TTC549 (cell line): ENCODE measurements around the gene ATP6V1F.

Experiments
- FAIRE-seq: peaks from 2 replicates; lab custom pipeline; 2012; peaks lifted over from hg19 to GRCh38; lab: Jason Lieb, UNC

Gene ATP6V1F, protein sequence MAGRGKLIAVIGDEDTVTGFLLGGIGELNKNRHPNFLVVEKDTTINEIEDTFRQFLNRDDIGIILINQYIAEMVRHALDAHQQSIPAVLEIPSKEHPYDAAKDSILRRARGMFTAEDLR

DNA sequence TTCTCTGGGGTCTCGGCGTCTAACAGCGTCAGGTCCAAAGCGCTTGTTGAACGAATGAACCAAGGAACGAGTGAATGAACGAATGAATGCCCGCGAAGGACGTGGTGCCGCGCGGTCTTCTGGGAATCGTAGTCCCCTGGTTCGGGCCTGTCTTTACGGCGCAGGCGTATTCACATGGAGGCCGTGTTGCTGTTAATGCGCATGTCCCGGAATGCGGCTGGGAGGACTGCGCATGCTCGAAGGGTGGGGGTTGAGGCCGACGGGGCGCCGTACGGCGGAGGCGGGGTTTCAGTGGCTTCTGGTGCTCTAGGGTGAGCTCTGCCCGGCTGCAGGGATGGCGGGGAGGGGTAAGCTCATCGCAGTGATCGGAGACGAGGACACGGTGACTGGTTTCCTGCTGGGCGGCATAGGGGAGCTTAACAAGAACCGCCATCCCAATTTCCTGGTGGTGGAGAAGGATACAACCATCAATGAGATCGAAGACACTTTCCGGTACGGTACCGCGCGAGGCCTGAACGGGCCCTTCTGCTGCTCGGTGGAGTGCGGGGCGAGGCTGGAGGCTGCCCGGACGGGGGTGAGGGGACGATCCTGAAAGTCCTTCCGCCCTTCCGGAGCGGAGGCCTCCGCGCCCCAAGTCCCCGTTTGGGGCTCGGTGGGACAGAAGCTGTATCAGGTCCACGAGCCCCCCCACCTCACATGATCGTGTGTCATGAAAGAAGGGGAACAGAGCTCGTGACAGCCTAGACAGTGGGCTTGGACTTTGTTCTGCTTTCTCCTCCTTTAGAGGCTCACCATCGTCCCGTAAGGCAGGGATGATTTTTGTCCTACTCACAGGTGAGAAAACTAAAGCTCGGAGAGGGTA lies at the start of gene ATP6V1F:
Gene ATP6V1F (plus strand): TSS at position 286 of the 862 bp plus-strand sequence. CDS start 49 bp downstream, at position 335.
- peak; percentile 79 for FAIRE-seq

DNA sequence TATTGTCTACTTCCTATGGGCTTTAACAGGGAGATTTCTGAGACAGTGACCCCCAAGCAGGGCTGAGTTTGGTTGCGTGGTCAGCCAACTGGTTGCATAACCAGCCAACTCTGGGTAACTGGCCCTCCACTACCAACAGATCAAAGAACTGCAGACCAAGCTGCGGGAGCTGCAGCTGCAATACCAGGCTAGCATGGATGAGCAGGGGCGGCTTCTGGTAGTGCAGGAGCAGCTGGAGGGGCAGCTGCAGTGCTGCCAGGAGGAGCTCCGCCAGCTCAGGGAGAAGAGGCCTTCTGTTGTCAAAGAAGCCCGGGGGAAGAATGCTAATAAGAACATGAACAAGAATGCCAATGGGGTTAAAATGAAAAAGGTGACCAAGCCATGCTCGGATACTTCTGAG lies 48.2 kb upstream of the ATP6V1F start:
- FAIRE-seq, result no peak

DNA sequence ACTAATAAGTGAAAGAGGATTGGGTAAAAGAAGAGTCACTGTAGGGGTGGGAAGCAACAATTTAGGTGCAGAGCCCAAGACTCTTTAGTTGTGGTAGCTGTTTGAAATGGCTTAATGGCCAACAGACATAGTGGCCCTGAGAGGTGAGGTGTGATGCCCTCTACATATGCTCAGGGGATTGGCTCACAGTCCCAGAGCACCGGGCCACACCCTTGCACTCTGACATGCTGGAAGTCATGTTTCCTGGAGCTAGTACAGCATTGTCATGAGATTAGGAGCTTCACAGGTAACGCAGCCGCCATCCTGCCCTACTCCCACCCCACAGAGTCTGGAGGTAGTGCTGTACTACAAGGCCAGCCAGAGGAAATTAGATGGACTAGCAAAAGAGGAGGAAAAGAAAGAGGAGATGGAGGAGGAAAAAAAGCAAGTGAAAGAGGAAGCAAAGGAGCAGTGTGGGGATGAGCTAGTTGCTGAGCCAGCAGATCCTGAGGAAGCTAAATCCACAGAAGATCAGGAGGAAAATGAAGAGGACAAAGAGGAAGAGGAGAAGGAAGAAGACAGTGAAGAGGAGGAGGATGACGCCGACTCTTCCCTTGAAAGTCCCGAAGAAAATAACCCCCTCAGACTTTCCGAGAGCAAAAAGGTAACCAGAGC lies 47.2 kb upstream of the ATP6V1F start:
- no peak for FAIRE-seq

DNA sequence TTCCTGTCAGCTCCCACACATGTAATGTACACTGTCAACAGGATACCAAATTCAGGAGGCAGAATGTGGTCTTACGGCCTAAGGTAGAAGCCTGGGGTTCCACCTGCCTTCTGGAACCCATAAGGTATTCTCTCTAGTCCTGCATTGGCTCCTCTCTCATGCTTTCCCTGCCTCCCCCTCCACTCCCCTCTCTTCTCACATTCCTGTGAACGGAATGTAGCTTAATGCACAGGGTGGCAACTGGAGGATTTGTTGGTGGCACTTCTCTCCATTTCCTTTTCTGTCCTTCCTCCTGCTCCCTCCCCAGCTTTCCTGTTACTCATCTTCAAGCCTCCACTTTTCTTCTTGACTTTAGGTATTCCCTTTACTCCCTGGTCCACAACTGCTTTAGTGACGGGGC lies 44.0 kb upstream of the ATP6V1F start:
- FAIRE-seq, result no peak

DNA sequence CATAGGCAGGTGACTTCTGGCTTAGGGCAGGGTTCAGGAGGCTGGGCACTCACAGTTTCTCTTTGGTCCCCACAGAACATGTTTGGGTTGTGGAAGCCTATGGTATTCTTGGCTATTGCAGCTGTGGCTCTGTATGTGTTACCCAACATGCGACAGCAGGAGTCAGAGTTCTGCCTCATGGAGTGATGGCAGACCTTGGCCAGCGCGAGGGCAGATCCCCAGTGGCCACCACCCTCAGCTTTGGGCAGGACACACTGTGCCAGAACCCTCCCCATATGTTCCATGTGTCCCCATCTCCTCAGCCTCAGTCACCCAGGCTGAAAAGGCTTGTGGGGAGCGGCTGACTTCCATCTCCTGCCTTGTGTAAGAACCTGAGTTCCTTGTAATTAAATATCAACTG lies 40.9 kb upstream of the ATP6V1F start:
- FAIRE-seq, result no peak

DNA sequence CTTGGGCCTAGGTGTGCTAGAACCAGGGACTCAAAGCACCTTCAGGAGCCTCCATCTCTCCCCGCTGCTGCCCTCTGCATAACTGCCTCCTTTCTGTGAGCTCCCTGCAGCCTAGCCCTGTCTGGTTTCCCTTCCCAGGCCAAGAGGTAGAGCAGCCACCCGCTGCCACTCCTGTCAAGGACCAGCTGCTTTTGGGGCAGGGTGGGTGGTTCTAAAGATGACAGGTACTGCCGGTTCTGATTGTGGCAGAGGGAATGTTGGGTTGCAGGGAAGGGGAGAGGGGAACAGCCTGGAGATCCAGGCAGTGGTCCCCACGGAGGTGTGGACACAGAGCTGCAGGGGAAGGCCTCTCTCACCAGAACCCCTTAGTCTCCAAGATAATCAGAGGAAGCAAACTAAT lies 36.1 kb upstream of the ATP6V1F start:
- no peak for FAIRE-seq

DNA sequence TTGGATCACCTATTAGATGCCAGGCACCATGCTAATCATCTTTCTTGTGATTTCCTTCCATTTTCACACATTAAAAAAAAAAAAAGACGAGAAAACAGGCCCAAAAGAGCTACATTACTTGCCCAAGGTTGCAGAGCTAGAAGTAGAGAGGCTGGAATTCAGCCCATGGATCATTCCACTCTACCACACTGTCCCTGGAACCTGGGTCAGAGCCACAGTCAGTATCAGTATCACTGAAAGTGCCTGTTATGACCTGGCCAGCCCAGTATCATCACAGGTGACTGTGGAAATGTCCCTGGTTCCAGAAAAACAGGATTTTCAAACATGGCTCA lies 35.8 kb upstream of the ATP6V1F start:
- no peak for FAIRE-seq

DNA sequence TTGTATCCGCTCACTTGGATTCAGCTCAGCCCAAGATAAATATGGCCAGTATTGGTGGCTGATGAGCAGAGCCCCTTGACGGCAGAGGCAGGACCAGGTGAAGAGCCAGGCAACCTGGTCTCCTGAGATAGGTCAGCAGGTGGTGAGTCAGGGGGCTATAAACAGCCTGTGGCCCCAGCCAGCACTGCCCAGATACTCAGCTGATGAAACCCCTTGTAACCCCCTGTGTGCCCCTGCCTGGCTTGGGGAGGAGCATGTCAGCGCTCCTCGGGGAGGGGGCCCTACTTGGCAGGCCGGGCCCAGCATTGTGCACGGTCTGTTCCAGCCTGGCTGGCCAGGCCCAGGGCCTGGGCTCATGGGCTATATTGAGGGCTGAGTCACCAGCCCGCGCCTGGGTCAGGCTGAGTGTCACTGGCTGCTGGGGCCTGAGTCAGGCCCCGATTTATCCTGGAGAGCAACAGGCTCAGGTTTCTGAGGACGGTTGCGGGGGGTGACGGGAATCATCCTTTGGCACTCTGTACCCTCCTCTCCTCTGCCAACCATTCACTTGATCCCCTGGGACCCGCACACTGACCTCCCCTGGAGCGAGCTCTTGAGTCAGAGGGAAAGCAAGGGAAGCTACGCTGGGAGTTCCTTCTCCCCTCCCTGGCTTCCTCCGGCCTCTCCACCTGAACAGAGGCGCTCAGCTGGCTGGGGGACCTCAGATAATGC lies 35.3 kb upstream of the ATP6V1F start:
- no peak for FAIRE-seq

DNA sequence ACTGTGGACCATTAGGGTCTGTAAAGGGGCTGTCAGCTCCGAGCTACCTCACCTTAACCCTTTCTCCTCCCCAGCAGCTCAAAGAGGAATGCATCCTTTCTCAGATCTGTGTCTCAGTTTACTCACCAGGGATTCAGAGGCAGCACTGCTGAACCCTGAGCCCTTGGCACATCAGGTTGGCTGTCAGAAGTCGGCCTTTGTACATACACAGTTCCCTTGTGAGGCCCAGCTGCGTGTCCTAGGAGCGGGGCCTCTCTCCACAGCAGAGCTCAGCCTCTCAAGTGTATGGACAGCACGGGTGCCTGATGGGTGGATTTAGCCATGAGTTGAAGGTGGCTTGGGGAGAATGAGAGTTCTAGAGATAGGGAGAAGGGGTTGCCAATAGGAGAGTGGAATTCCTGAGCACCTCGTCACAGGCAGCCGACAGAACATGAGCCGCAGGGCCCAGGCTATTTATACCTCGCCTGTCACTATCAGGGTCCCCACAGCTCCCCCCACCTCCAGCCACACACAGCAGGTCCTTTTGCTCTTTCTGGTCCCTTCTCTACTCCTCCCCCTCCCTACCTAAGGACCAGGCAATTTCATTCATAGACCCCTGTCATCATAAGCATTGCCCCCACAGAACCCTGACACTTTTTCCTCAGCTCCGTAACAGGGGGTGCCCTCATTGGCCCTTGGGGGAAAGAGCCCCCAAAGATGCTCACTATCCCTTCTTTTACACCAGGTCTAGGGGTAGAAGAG lies 34.5 kb upstream of the ATP6V1F start:
- FAIRE-seq, result no peak

DNA sequence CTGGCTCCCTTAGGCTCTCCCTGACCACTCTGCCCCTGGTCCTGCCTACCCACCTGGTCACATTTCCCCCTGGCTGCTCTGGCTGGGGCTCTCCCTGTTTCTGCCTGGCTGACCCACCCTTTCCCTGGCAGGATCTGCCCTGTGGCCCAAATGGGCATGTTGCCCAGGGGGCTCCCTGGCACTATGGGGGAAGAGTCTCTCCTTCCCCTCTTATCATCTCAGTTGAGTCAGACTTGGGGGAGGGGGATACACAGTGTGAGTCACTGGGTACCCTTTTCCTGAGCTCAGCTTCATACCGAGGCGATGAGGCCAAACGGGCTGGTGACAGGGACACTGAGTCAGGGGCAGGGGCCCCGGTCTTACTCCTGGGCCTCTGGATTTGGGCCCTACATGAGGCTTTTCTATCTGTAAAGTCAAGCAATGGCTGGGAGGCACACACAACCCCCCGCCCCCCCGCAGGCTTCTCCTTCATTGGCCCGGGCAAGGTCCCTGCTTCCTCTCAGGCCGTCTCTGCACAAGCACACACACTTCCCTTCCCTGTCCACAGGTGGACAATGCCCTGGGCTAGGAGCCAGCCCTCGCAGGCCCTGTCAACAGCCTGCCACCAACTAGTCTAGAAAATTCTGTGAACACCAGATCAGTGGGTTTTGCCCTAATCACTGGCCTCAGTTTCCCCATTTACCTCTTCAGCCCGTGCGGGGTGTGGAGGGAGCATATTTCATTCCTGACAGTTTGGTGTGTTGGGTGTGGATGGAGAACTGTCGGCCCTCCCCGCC lies 33.1 kb upstream of the ATP6V1F start:
- no peak for FAIRE-seq

DNA sequence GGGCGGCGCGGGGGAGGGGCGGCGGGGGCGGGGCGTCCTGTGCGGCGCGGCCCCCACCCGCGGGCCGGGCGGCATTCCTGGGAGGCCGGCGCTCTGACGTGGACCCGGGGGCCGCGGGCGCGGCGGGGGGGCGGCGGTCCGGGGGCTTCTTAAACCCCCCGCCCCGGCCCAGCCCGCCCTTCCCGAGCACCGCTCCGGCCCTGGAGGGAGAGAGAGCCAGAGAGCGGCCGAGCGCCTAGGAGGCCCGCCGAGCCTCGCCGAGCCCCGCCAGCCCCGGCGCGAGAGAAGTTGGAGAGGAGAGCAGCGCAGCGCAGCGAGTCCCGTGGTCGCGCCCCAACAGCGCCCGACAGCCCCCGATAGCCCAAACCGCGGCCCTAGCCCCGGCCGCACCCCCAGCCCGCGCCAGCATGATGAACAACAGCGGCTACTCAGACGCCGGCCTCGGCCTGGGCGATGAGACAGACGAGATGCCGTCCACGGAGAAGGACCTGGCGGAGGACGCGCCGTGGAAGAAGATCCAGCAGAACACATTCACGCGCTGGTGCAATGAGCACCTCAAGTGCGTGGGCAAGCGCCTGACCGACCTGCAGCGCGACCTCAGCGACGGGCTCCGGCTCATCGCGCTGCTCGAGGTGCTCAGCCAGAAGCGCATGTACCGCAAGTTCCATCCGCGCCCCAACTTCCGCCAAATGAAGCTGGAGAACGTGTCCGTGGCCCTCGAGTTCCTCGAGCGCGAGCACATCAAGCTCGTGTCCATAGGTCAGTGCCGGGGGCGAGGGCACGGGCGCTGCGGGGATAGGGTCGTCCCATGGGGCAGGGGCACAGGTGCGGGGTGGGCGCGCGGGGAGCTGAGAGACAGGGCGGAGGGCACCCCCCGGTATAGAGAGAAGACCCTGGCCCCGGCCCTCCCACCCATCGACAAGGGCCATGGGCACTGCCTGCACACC lies 32.2 kb upstream of the ATP6V1F start, which contains the start of gene FLNC:
Gene FLNC (plus strand): TSS at position 176 of the 947 bp plus-strand sequence. CDS start 232 bp downstream, at position 408.
- FAIRE-seq, result no peak

DNA sequence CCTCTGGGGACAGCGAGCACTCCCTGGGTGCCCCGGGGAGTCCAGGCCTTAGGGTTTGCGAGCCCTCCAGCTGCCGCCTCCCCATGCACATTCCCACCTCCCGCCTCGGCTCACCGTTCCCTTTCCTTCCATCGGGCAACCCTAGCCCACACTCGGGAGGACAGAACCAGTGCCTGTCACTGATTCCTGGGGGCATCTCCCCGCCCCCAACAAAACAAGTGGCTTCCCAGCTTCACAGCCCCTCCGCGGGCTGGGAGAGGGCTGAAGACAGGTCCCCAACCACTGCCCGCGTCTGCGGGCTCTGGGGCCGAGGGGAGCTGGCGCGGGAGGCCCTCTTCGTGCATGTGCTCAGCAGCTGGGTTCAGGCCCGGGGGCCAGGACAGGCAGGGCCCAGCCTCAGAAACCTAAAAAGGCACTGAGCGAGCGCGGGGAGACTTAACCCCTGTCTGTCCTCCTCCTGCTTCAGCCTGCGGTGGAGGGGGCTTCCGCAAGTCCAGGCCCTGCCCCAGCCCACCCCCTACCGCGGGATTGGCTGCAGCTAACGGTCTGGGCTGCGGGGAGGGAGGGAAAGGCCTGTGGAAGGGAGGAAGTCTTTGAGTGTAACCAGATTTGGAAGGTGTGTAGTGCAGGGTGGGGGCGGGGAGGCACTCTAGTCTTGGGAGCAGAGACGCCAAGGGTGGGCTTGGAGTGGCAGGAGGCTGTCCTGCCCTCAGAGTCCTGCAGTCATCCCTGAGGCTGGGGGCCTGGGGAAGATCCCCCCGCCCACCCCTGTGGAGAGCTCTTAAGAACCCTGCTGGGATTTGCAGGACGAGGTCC lies 31.3 kb upstream of the ATP6V1F start:
- no peak for FAIRE-seq

DNA sequence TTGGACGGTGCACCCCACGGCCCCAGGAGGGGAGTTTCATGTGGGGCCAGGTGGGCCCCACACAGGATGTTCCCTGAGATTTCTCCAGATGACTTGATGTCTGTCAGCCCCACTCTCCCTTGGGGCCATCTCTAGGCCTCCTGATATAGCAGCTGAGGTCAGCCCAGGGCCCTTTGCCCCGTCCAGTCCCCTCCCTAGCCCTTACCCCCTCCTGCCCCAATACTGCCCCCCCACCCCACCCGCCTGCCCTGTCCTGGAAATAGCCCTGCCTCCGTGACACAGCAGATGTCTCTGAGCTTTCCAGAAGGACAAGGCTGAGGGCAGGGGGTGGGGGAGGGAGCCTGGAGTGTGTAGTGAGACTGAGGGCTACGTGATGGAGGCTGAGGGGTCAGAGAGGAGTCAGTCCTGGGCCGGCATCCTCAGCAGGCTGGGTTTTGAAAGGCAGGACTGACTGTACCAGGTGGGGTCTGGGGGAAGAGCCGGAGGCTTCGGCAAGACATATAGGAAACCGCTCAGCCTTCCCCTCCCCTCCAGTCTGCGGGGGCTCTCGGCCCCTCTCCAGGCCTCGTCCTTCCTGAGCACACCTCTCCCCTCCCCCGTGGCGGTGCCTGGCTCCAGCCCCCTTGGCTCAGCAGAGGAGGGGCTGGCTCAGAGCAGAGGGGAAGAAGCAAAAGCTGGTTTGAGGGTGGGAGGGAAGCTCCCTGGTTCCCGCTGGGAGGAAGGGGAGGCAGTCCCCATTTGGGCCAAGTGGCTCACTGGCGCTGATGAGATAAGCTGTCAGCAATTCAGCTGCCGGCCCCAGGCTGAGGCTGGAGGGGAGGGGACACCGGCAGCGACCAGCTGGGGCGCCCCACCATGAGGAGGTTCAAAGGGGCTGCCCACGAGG lies 30.4 kb upstream of the ATP6V1F start:
- FAIRE-seq, result no peak

DNA sequence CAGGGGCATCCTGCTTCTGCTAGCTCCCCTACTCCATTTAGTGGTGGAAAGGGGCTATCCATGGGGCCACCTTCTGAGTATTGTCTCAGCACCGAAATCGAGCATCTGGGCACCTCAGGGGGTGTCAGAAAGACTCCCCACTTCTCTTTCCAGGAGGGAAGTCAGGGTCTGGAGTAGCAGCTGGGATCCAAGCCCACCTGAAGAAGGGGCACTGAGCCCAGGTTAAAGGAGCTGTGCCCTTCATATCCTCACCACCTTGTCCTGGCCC lies 29.8 kb upstream of the ATP6V1F start:
- no peak for FAIRE-seq

DNA sequence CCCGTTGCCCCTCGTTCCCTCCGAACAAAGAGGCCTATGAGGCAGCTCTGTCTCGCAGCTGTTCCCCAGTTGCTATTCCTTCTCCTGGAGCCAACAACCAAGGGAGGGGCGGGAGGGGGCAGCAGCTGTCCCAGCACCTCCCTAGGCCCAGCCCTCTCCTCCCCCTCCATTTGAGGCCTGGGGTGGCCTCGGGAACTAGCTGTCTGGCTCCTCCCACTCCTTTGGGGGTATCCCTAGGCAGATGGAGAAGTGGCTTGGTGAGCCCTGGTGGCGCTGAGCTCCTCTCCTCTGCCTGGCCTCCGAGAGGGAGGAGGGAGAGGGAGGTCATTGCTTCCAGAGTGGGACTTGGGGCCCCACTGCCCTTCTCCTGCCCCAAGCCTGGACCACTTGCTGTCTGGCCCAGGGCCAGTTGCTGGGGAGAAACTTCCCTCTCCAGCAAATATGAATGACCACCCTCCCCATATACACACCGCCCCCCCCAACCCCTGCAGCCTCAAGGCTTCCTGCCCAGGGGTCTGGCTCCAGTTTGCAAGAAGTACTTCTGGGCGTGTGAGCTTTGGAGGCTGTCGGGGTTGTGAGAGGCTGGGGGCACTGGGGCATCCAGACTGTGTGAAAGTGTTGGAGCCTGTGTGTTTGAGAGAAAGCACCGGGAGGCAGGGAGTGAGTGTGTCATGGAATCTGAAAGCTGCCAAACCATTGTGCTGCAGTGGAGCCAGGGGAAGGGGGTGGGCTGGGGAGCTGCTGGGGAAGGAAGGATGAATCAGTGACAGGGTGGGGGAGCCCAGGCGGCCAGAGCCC lies 29.3 kb upstream of the ATP6V1F start:
- no peak for FAIRE-seq

DNA sequence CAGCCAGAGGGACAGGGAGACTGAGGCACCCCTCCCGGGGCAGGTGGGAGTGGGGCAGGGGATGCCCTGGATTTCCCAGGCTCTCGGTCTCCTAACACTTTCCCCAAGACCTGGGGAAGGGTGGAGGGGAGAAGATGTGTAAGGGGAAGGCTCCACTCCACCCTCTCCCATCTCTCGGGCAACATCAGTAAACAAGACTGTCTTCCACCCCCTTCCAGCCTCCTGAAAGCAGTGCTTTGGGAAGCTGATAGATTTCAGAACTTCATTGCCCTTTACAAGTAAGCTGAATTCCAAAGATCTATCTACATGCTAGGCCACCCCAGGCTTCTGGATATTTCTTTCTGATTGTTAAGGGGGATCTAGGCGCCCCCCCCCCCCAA lies 28.7 kb upstream of the ATP6V1F start:
- FAIRE-seq, result no peak

DNA sequence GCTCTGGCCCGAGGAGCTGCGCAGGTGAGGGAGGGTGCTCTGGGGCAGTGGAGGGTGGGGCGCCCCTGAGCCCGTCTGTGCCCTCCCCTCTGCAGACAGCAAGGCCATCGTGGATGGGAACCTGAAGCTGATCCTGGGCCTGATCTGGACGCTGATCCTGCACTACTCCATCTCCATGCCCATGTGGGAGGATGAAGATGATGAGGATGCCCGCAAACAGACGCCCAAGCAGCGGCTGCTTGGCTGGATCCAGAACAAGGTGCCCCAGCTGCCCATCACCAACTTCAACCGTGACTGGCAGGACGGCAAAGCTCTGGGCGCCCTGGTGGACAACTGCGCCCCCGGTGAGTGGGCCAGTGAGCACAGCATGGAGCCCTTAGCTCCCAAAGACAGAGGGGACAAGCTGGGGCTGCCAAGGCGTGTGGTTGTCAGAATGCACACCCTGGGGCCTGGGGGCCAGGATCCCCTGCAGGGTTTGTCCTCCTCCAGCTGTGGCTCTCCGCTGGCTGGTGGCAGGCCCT lies 27.4 kb upstream of the ATP6V1F start:
- FAIRE-seq, result no peak
